GM12864 (cell line): Measurements from ENCODE around the gene MMP10.

Experiments
- DNase-seq: peaks from one replicate; pipeline ENCODE4 v3.0.0-alpha.2; 2011; ENCODE audit warnings: low read depth
- H3K4me3 ChIP-seq: 2 replicates; pipeline ENCODE4 v1.5.1; 2011; ENCODE audit warnings: mild to moderate bottlenecking, low read depth, low read length, control low read depth
- TF ChIP-seq, protein P1 (sequence below): IDR thresholded peaks from 2 replicates; pipeline ENCODE4 v1.5.1; 2011; ENCODE audit warnings: low read depth, mild to moderate bottlenecking, moderate library complexity, low read length, control low read depth, inconsistent platforms; ENCODE audit errors: missing control alignments

MMP10 gene

GRCh38 chr11:102784380-102784779, 4.0 kb upstream of the MMP10 start:
- TF ChIP-seq, protein P1, sequence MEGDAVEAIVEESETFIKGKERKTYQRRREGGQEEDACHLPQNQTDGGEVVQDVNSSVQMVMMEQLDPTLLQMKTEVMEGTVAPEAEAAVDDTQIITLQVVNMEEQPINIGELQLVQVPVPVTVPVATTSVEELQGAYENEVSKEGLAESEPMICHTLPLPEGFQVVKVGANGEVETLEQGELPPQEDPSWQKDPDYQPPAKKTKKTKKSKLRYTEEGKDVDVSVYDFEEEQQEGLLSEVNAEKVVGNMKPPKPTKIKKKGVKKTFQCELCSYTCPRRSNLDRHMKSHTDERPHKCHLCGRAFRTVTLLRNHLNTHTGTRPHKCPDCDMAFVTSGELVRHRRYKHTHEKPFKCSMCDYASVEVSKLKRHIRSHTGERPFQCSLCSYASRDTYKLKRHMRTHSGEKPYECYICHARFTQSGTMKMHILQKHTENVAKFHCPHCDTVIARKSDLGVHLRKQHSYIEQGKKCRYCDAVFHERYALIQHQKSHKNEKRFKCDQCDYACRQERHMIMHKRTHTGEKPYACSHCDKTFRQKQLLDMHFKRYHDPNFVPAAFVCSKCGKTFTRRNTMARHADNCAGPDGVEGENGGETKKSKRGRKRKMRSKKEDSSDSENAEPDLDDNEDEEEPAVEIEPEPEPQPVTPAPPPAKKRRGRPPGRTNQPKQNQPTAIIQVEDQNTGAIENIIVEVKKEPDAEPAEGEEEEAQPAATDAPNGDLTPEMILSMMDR = no peak
- no peak for DNase-seq

DNA sequence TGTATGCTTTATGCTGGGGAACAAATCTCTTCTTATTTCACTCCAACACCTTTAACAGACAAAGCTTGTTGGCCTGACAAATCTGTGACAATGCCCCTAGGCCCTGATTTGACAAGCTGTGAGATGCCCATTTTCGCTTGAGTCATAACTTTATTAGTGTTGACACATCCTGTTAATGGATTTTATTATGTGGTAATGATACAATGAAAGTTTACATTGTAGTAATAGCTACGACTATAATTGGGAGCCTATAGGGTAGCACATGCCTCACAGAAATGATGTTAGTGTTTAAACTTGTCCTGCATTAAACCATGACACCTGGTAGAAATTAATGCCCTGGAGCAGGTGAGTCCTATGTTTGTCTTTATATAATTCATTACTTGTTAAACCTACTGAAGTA, 3.3 kb upstream of the MMP10 start:
- TF ChIP-seq, protein P1 = no peak
- no peak for DNase-seq
- no peak overlapping the region for H3K4me3 ChIP-seq

More at GRCh38 chr11:102784380-102784779, 4.0 kb upstream of the MMP10 start:
- H3K4me3 ChIP-seq = no peak overlapping the region

GRCh38 chr11:102783016-102783415, 2.6 kb upstream of the MMP10 start:
- TF ChIP-seq, protein P1 = no peak
- no peak for DNase-seq
- H3K4me3 ChIP-seq = no peak overlapping the region

DNA sequence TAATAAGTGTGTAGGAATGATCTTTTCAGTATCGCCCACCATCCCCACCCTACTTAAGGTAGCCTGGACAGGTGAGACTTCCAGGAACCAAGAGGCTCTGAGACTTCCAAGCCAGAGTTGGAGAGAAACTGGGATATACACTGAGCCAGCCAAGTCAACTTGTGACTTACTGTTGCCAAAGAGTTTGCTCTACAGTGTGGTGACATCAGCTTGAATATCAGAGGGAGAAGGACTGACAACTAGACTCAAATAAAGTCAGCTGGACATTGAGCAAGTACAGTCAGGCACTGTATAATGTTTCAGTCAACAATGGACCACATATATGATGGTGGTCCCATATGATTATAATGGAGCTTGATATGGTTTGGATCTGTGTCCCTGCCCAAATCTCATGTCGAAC, 1.2 kb upstream of the MMP10 start:
- DNase-seq = no peak
- TF ChIP-seq, protein P1 = no peak
- H3K4me3 ChIP-seq = no peak overlapping the region

- H3K4me3 ChIP-seq = no peak overlapping the region
- TF ChIP-seq, protein P1 = no peak
- DNase-seq = no peak
These were observed 4.0 kb downstream of the MMP10 start for GRCh38 chr11:102776454-102776853.

DNA sequence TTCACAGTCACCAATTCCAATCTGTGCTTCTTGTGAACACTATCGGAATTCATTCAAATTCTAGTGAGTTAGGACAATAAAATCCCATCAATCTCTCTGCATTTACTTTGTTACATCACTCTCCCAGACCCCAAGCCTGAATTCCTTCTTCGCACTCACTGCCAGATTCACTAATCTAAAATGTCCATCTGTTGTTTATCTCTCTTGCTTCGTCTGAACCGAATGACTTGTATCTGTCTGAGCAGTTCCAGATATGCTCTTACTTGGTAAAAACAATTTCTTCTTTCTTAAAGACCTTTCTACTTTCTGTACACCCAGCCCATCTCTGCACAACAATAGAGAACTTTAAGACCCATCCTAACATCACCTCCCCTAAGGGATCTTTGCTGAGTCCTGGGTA, 7.0 kb downstream of the MMP10 start:
- TF ChIP-seq, protein P1 = no peak
- no peak for DNase-seq
- no peak overlapping the region for H3K4me3 ChIP-seq

DNA sequence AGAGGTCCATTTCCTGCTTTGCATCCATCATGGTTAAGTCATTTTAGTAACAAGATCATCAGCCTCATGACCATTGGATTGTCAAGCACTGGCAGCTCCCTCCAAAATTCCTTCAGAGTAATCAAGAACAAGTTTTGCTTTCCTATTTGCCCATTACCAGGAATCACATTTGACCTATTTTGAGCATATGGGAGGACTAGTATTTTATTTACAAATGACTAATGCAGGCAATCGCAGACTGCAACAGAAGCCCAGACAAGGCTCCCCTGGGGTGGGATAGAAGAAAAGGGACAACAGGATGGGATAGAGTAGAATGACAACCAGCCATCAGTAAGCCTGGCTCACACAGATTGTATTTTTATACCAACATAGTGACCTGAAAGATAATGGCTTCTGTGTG, 9.1 kb downstream of the MMP10 start:
- DNase-seq = no peak
- no peak overlapping the region for H3K4me3 ChIP-seq
- TF ChIP-seq, protein P1 = no peak
